ENCODE data around the gene SNRPA.

The SNRPA gene

GRCh38 chr19:40713939-40714338 is 37.1 kb upstream of the SNRPA start:
- Histone ChIP-seq H2AFZ (ENCODE audit: low read depth, low read length, severe bottlenecking) (no peak overlapping the region), H3K9me3 (ENCODE audit: insufficient read depth, low read length) (no peaks in the 10 kb centered on the region), H3K27me3 (ENCODE audit: low read length) (no peaks in the 10 kb centered on the region), H4K20me1 (ENCODE audit: low read depth, low read length) (no peaks in the 10 kb centered on the region), H3K9me2 (replicated peaks; ENCODE audit: insufficient read depth, low read length) (no peaks in the 10 kb centered on the region), H3K27ac (ENCODE audit: low read depth, low read length) (no peak overlapping the region), H3K9ac (ENCODE audit: low read length) (peak overlapping the region; percentile 67), H3K79me2 (ENCODE audit: insufficient read depth, low read length) (peaks cover 18% of the 10 kb centered on the region), H3K36me3 (ENCODE audit: low read length) (no peaks in the 10 kb centered on the region; the same call in 1 of the 2 replicates), H3K4me2 (ENCODE audit: low read depth, low read length, poor library complexity, severe bottlenecking) (peak overlapping the region; percentile 86), H3K4me3 (ENCODE audit: insufficient read depth, low read length, poor library complexity, severe bottlenecking) (no peak overlapping the region), H3F3A (ENCODE audit: insufficient read depth) (peaks cover 15% of the 10 kb centered on the region)
- no peak for TF ChIP-seq CTCF (IDR thresholded peaks at IDR 0.05; ENCODE audit: insufficient read depth, low read length, poor library complexity, severe bottlenecking)
- TF ChIP-seq EZH2phosphoT487 (conservative IDR thresholded peaks at IDR 0.05; ENCODE audit: low read length), result no peak

GRCh38 chr19:40714441-40715299 is 36.3 kb upstream of the SNRPA start:
- Histone ChIP-seq H2AFZ (ENCODE audit: low read depth, low read length, severe bottlenecking) (peak overlapping the region; percentile 44), H3K27ac (ENCODE audit: low read depth, low read length) (peak overlapping the region; percentile 77), H3K9me2 (replicated peaks; ENCODE audit: insufficient read depth, low read length) (no peaks in the 10 kb centered on the region), H3K9ac (ENCODE audit: low read length) (peak overlapping the region; percentile 67), H3K9me3 (ENCODE audit: insufficient read depth, low read length) (no peaks in the 10 kb centered on the region), H3K4me2 (ENCODE audit: low read depth, low read length, poor library complexity, severe bottlenecking) (peak overlapping the region; percentile 86), H3K36me3 (ENCODE audit: low read length) (no peaks in the 10 kb centered on the region), H3K79me2 (ENCODE audit: insufficient read depth, low read length) (peaks cover 21% of the 10 kb centered on the region), H3K4me3 (ENCODE audit: insufficient read depth, low read length, poor library complexity, severe bottlenecking) (peak overlapping the region; percentile 69), H3F3A (ENCODE audit: insufficient read depth) (peaks cover 19% of the 10 kb centered on the region), H3K27me3 (ENCODE audit: low read length) (no peaks in the 10 kb centered on the region), H4K20me1 (ENCODE audit: low read depth, low read length) (no peaks in the 10 kb centered on the region)
- no peak for TF ChIP-seq CTCF (IDR thresholded peaks at IDR 0.05; ENCODE audit: insufficient read depth, low read length, poor library complexity, severe bottlenecking)
- TF ChIP-seq EZH2phosphoT487 (conservative IDR thresholded peaks at IDR 0.05; ENCODE audit: low read length), result no peak

- Histone ChIP-seq H3K27me3 (ENCODE audit: low read length) (no peaks in the 10 kb centered on the region), H3K27ac (ENCODE audit: low read depth, low read length) (peak overlapping the region; percentile 77), H3K9me3 (ENCODE audit: insufficient read depth, low read length) (no peaks in the 10 kb centered on the region), H3K4me2 (ENCODE audit: low read depth, low read length, poor library complexity, severe bottlenecking) (peak overlapping the region; percentile 86), H3K79me2 (ENCODE audit: insufficient read depth, low read length) (peaks cover 21% of the 10 kb centered on the region), H3F3A (ENCODE audit: insufficient read depth) (peaks cover 19% of the 10 kb centered on the region), H3K4me3 (ENCODE audit: insufficient read depth, low read length, poor library complexity, severe bottlenecking) (peak overlapping the region; percentile 69), H3K36me3 (ENCODE audit: low read length) (no peaks in the 10 kb centered on the region), H4K20me1 (ENCODE audit: low read depth, low read length) (no peaks in the 10 kb centered on the region), H2AFZ (ENCODE audit: low read depth, low read length, severe bottlenecking) (peak overlapping the region; percentile 5), H3K9ac (ENCODE audit: low read length) (peak overlapping the region; percentile 67), H3K9me2 (replicated peaks; ENCODE audit: insufficient read depth, low read length) (no peaks in the 10 kb centered on the region)
- TF ChIP-seq EZH2phosphoT487 (conservative IDR thresholded peaks at IDR 0.05; ENCODE audit: low read length), result no peak
- no peak for TF ChIP-seq CTCF (IDR thresholded peaks at IDR 0.05; ENCODE audit: insufficient read depth, low read length, poor library complexity, severe bottlenecking)
These were observed 34.9 kb upstream of the SNRPA start for GRCh38 chr19:40716031-40716481.
